Suppressor macrophage treated with lipopolysaccharide for 4 hours (primary cell): ENCODE results near the gene RHOT1.
"Not testable (repeated sequence)": the region's sequence is repeated elsewhere in the genome, so short reads cannot be mapped to it uniquely, and the experiment has no call there.

ENCODE experiments used
- DNase-seq: peaks from one replicate; pipeline ENCODE4 v3.0.0-alpha.2; 2020

Gene RHOT1

DNA sequence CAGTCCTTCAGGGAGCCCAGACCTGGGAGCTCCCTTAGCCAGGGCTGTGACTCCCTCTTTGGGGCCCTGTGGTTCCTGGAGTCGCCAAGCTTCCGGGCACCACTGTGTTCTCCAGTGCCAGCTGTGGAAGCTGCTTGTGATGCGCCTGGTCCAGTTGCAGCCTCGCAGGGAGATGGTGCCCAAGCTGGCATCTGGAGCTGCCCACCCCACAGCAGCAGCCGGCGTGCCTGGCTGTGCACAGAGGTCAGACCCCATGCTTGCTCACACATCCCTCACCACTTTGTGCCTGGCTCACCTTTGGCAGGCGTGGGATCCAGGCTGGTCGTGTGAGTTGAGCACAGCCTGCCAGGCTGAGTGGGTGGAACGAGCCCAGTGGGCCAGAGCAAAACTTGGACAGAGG, 18.2 kb downstream of the RHOT1 start:
- DNase-seq: no peak

DNA sequence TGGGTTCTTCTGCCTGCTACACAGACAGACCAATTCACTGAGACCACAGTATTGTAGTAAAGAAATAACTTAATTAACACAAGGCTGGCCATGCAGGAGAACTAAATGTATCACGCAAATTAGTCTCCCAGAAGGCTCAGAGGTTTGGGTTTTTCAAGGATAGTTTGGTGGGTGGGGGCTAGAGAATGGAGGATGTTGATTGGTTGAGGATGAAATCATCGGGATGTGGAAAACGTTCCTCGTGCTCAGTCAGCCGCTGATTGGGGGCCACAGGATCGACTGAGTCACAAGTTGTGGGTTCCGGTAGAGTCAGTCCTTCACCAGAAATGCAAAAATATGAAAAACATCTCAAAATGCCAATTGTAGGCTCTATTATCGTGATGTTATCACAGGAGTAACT, 18.7 kb downstream of the RHOT1 start:
- no peak for DNase-seq

DNA sequence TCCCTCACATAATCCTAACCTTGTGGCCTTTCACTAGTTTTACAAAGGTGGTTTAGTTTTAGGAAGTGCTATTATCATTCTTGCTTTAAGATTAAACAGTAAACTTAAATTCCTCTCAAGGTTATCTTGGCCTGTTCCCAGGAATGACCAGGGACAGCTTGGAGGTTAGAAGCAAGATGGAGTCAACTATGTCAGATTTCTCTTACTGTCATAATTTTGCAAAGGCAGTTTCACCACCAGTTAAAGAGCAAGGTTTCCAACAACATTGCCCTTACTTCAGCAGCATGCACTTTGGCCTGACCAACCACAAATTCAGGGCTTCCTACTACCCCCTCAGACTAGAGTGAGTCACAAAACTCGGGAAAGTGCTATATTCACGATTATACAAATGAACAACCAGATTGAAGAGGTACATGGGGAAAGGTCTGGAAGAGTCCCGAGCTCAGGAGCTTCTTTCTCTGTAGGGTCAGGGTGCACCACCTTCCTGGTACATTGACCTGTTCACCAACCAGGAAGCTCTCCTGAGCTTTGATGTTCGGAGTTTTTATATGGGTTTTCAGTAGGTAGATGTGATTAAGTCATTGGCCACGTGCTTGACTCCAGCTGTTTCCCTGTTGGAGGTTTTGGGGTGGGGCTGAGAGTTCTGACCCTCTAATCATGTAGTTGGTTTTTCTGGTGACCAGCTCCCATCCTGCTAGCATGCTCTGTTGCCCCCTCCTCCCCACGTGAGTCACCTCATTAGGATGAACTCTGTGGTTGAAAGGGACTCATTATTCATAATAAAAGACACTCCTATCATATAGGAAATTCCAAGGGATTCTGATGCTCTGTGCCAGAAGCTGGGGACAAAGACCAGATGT, 19.4 kb downstream of the RHOT1 start:
- DNase-seq: no peak

DNA sequence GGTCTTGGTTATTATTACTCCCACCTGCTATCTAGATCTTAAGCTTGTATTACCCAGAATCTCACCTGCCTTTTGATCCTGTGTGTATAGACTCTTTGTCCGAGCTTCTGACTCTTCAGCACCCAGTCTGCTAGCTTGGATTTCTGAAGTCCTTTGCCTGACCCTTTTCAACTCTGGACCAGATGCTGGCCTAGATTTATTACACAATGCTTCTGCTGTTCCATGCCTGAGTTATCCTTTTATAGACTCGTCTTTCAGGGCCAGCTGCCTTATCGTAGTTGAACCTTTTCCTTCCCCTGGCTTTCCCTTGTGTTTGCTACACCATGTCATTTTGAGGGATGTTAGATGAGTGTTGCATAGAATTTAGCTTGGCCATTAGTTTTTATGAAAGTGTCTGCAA, 32.6 kb downstream of the RHOT1 start:
- no peak for DNase-seq

DNA sequence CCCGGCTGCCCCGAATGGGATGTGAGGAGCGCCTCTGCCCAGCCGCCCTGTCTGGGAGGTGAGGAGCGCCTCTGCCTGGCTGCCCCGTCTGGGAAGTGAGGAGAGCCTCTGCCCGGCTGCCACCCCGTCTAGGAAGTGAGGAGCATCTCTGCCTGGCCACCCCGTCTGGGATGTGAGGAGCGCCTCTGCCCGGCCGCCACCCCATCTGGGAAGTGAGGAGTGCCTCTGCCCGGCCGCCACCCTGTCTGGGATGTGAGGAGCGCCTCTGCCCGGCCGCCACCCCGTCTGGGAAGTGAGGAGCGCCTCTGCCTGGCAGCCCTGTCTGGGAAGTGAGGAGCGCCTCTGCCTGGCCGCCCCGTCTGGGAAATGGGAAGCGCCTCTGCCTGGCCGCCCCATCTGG, 36.4 kb downstream of the RHOT1 start:
- not testable (repeated sequence) for DNase-seq

DNA sequence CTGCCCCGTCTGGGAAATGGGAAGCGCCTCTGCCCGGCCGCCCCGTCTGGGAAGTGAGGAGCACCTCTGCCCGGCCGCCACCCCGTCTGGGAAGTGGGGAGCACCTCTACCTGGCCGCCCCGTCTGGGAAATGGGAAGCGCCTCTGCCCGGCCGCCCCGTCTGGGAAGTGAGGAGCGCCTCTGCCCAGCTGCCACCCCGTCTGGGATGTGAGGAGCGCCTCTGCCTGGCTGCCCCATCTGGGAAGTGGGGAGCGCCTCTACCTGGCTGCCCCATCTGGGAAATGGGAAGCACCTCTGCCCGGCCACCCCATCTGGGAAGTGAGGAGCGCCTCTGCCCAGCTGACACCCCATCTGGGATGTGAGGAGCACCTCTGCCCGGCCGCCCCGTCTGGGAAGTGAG, 36.8 kb downstream of the RHOT1 start:
- DNase-seq: not testable (repeated sequence)

DNA sequence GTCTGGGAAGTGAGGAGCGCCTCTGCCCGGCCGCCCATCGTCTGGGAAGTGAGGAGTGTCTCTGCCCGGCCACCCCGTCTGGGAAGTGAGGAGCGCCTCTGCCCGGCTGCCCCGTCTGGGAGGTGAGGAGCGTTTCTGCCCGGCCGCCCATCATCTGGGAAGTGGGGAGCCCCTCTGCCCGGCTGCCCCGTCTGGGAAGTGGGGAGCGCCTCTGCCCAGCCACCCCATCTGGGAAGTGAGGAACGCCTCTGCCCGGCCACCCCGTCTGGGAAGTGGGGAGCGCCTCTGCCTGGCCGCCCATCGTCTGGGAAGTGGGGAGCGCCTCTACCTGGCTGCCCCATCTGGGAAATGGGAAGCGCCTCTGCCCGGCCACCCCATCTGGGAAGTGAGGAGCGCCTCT, 37.2 kb downstream of the RHOT1 start:
- not testable (repeated sequence) for DNase-seq

DNA sequence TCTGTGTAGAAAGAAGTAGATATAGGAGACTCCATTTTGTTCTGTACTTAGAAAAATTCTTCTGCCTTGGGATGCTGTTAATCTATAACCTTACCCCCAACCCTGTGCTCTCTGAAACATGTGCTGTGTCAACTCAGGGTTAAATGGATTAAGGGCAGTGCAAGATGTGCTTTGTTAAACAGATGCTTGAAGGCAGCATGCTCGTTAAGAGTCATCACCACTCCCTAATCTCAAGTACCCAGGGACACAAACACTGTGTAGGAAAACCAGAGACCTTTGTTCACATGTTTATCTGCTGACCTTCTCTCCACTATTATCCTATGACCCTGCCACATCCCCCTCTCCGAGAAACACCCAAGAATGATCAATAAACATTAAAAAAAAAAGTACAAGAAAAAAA, 38.0 kb downstream of the RHOT1 start:
- not testable (repeated sequence) for DNase-seq

DNA sequence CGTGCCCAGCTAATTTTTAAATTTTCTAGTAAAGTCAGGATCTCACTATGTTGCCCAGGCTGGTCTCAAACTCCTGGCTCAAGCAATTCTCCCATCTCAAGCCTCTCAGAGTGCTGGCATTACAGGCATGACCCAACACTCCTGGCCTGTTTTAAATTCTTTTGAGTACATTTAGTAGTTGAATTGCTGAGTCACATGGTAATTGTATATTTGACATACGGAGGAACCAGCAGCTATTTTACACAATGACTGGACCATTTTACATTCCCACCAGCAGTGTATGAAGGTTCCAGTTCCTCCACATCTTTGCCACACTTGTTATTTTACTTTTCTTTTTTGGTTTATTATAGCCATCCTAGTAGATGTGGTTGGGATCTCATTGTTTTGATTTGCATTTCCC, 43.6 kb downstream of the RHOT1 start:
- DNase-seq: no peak

DNA sequence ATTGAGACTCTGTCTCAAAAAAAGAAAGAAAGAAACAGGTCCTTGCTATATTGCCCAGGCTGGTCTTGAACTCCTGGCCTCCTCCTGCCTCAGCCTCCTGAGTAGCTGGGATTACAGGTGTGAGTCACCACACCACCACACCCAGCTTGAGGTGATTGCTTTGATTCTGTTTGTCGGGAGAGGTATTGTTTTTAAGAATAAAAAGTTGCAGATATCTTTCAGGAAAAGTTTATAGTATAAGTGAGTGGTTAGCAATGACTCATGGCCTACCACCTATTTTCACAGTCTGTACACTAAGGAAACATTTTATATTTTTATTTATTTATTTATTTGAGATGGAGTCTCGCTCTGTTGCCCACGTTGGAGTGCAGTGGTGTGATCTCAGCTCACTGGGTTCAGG, 45.0 kb downstream of the RHOT1 start:
- no peak for DNase-seq

DNA sequence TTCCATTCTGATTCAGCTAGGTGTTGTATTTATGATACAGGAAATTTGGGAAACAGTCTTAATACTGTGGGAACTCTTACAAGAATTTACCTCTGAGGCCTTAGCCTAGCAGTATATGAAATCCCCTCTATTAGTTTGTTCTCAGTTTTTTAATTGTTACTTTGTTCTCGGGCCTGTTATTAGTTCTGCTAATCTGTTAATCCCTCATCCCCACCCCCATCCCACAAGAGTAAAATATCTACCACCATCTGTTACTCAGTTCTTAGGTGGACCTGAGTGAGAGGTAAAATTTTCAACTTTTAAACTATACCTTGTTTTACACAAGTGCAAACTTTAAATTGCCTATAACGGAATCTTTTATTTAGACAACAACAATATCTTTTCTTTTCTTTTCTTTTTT, 47.0 kb downstream of the RHOT1 start:
- DNase-seq: no peak

DNA sequence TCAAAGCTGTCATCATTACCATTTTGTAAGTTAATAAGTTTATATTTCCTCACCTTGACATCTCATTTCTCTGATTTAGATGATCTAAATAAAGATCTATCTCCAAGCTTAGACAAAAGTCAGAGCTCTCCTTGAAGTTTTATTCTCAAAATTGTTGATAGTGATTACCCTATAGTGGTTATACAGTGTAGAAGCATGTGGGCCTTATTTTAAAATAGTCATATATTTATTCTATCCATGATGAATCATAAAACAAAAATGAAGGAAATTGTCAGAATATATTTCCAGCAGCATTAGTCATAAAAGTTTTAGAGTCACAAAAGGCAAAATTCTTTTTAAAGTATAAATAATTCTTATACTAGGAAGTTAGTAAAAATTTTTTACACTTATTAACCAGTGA, 49.0 kb downstream of the RHOT1 start:
- no peak for DNase-seq

DNA sequence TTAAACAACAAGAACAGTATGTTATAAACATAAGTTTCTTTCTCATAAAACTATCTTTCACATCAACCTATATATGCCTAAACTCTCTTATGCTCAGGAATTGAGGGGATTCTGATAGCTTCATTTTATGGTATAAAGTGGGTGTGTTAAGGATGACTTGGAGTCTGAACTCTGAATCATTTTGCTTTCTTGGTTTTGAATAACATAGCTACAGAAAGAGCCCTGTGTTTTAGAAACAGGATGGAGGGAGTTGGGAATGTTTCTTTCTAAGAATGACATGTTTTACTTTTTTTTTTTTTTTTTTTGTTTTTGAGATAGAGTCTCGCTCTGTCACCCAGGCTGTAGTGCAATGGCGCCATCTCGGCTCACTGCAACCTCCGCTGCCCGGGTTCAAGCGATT, 50.1 kb downstream of the RHOT1 start:
- no peak for DNase-seq

DNA sequence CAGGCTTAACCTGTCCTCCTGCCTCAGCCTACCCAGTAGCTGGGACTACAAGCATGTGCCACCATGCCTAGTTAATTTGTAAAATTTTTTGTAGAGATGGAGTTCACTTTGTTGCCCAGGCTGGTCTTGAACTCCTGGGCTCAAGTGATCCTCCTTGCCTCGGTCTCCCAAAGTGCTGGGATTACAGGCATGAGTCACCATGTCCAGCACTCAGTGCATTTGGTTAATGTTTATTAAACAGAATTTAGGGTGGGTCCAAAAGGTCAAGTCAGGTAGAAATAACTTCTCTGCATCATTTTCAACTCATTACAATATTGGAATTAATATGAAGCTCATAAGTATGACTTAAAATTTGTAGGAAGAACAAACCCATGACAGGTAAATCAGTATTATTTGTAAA, 55.7 kb downstream of the RHOT1 start:
- no peak for DNase-seq

DNA sequence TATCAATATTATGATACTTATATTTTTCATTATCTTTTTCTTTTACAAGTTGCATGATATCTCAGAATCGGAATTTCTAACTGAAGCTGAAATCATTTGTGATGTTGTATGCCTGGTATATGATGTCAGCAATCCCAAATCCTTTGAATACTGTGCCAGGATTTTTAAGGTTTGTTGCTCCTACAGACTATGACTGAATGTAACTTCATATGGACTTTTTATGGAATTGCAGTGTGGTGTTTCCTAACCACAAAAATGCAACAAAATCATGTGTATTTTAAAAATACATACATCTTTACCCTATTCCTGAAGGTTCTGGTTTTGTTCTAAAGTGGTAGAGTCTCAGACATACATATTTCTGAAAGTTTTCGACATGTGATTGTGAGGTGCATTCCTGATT, 64.6 kb downstream of the RHOT1 start:
- no peak for DNase-seq

DNA sequence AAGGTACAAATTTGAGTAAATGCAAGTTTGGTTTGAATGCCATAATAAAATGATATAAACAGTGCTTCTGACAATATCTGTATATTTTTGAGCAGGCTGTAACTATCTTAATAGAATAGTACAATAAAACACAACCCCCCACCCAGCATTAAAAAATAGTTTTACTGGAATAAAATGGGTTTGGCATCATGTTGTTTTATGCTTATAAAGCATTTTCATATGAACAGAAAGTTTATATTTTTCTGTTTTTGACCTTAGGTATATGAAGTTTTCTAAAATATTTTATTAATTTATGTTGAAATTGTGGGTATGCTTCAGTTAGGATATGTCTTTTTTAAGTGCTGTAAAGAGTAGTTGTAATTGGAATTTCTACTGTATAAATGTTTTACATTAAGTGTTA, 66.1 kb downstream of the RHOT1 start:
- no peak for DNase-seq

DNA sequence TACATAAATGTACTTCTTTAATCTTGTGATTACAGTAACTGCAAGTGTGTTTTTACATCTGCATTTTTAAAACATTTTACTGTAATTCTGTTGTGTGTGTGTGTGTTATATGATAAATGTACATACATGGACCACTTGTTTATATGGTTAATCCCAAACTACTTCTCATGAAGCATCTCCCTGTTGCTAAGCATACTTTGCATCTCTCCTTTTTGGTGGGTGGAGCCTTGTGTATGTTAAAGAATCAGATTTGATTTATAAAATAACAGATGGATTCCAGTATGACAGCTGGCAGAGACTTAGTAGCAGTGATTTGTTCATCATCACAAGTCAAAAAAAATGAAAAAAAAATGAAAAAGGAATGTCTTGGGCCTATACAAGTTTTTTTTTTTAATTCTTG, 67.3 kb downstream of the RHOT1 start:
- DNase-seq: no peak

DNA sequence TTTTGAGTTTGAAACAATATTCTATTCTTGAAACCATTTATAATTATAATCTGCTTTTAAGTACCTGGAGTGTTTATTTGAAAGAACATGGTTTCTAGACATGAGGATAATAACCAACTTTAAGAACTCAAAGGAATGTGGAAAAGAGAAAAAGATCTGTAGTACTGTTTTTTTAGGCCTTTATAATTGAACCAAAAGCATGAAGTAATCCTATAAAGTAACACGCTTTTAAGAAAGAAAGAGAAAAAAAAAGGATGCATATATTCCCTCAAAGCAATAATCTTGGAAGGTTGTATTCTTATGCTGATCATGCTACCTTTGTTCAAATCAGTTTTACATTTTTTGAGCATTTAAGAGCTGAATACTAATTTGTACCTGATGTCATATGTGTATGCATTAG, 69.4 kb downstream of the RHOT1 start:
- DNase-seq: no peak

DNA sequence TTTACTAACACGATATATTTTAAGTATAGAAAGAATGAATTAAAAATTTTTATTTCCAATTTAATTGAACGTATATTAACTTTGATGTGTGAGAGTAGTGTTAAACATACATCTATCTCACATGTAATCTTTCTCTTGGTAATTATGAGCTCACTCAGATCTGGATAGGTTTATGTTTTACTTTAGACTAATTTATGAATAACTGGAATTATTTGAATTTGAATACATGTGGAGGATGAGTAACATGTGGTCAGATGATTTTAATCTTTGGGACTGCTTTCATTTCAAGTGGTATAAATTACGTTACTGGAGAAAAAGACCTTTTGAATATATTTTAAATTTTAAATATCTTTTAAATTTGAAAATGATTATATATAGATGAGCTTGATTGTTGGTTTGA, 73.4 kb downstream of the RHOT1 start:
- no peak for DNase-seq

DNA sequence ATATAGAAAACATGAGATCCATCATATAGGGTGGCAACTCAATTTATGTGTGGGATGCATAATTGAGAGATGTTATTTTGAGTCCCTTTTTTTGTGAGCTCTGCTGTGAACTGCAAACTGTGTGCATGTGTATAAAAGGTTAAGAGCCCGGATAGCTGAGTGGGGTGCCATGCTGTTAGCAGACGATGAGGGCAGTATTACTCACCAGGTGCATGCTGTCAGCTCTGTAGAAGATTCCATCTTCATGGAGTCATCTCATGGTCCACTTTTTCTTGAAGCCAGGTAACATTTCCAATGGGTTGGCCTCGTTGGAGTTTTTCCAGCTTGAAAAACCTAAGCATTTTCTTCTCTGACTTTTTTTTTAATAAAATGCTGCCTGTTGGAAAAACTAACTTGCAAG, 80.3 kb downstream of the RHOT1 start:
- DNase-seq: no peak

DNA sequence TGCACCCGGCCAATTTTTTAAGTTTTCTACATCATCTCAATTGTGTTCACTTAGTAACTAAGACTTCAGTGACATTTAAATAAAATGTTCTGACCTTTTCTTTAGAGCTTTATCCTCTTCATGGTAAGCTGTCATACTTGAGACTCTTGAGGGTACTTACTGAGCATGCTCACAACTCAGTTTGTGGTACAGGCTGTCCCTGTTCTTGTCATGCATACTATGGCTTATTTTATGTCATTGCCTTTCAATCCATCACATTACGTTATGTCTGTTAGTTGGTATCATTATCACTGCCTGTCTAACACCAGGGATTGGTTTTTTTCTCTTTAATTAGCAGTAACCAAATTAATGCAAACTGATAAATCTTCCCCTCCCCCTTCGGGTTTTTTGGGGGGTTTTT, 81.4 kb downstream of the RHOT1 start:
- no peak for DNase-seq

DNA sequence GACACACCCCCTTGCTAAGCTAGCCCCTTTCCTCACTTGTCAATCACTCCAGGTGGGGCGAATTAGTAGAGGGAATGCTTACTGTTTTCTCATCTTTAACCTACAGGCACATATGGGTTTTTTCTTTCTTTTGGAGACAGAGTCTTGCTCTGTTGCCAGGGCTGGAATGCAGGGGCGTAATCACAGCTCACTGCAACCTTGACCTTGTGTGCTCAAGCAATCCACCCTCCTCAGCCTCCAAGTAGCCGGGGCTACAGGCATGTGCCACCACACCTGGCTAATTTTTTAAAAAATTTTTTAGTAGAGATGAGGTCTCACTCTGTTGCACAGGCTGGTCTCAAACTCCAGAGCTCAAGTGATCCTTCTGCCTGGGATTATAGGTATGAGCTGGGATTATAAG, 84.6 kb downstream of the RHOT1 start:
- DNase-seq: no peak

DNA sequence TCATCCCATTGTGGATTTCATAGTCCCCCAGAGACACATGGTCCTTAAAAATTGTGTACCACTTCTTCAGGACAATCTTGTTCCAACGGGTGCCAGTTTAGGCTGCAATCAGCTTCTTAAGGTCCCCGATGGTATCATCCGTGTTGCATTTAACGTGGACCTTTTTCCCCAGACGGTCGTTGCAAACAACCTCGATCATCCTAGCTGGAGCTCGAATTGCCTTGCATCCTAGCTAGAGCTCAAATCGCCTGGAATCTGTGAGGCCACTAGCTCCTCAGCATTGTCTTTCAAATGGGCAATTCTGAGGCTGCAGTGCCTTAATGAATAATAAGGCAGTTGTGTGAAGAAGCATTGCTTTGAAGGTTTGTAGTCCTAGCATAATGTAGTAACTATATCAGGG, 85.6 kb downstream of the RHOT1 start:
- no peak for DNase-seq

DNA sequence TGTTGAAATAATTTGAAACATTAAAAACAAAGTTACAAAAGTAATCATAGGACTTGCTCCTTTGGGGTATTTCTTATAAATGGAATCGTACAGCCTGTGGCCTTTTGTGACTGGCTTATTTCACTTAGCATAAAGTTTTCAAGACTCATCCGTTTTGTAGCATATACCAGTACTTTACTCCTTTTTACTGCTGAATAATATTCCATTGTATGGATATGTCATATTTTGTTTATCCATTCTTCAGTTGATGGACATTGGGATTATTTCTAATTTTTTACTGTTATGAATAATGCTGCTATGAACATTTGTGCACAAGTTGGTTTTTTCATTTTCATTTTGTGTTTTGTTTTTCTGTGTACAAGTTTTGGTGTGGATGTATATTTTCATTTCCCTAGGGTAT, 93.3 kb downstream of the RHOT1 start:
- DNase-seq: no peak

DNA sequence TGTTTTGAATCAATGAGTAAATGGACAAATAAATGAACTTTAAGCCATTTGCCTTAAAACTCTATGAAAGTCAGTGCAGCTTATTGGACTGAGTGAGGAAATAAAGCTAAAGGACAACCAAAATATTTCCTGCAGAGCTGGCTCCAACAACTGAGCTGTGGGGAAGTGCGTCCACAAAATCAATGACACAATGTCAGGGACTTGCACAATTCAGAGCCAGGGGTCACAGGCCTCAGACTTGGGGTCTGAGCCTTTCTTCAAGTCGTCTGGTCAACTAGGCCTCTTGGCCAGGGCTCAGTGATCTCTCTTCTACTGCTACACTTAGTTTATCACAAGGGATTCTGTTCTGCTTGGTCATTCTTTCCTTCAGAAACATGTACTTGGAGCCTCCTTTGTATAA, 97.2 kb downstream of the RHOT1 start:
- no peak for DNase-seq
